ENCODE data around the gene IL27RA. TPM values are rescaled to one million over a fixed set of nuclear protein-coding genes. Genes with fewer than 3 reads are reported as not detected.

IL27RA gene
- polyA plus RNA-seq, 4 donors, result 5.7 to 8.4 (median 7.8) TPM

Other genes starting within 250 kb of the IL27RA start
- gene ZSWIM4, start 236.3 kb upstream of the IL27RA start, polyA plus RNA-seq (ENCODE audit: insufficient read length in 4 of 4), result 10 to 100 TPM in 2 of 4 donors, 1 to 10 TPM in 2; 5.1 to 13.6 (median 9.8) TPM
- gene NANOS3, start 154.6 kb upstream of the IL27RA start, polyA plus RNA-seq (ENCODE audit: insufficient read length in 4 of 4), result 1 to 10 TPM; 1.1 to 2.8 (median 1.6) TPM
- 1 to 10 TPM; 4.1 to 9.6 (median 6.0) TPM for gene BRME1, start 125.6 kb upstream of the IL27RA start, polyA plus RNA-seq (ENCODE audit: insufficient read length in 4 of 4)
- gene CC2D1A, start 125.6 kb upstream of the IL27RA start, polyA plus RNA-seq (ENCODE audit: insufficient read length in 4 of 4), result 10 to 100 TPM; 19.3 to 45.6 (median 33.4) TPM
- 1 to 10 TPM in 3 of 4 donors, under 1 TPM in 1; 0.93 to 1.8 (median 1.3) TPM for gene PODNL1, start 93.3 kb upstream of the IL27RA start, polyA plus RNA-seq (ENCODE audit: insufficient read length in 4 of 4)
- gene DCAF15, start 79.3 kb upstream of the IL27RA start, polyA plus RNA-seq (ENCODE audit: insufficient read length in 4 of 4), result 10 to 100 TPM; 27.8 to 47.9 (median 40.1) TPM
- 10 to 100 TPM in 3 of 4 donors, 1 to 10 TPM in 1; 9.0 to 18.5 (median 15.2) TPM for gene RFX1, start 25.4 kb upstream of the IL27RA start, polyA plus RNA-seq (ENCODE audit: insufficient read length in 4 of 4)
- not detected for gene RLN3, start 3.6 kb upstream of the IL27RA start, polyA plus RNA-seq (ENCODE audit: insufficient read length in 4 of 4)
- 10 to 100 TPM; 18.7 to 36.9 (median 26.6) TPM for gene PALM3, start 30.3 kb downstream of the IL27RA start, polyA plus RNA-seq (ENCODE audit: insufficient read length in 4 of 4)
- 10 to 100 TPM in 1 of 4 donors, 1 to 10 TPM in 3; 6.2 to 10.1 (median 8.0) TPM for gene MISP3, start 41.0 kb downstream of the IL27RA start, polyA plus RNA-seq (ENCODE audit: insufficient read length in 4 of 4)
- gene C19orf67, start 54.0 kb downstream of the IL27RA start, polyA plus RNA-seq (ENCODE audit: insufficient read length in 4 of 4), result under 1 TPM in 2 of 4 donors, not detected in 2; 0.10 to 0.16 TPM
- gene SAMD1, start 59.0 kb downstream of the IL27RA start, polyA plus RNA-seq (ENCODE audit: insufficient read length in 4 of 4), result 10 to 100 TPM; 33.4 to 63.7 (median 53.0) TPM
- gene PRKACA, start 86.0 kb downstream of the IL27RA start, polyA plus RNA-seq (ENCODE audit: insufficient read length in 4 of 4), result 100 to 1,000 TPM in 1 of 4 donors, 10 to 100 TPM in 3; 91.0 to 107 (median 93.6) TPM
- gene ASF1B, start 104.8 kb downstream of the IL27RA start, polyA plus RNA-seq (ENCODE audit: insufficient read length in 4 of 4), result 10 to 100 TPM; 17.2 to 23.8 (median 19.5) TPM
- 10 to 100 TPM; 31.4 to 62.2 (median 48.9) TPM for gene ADGRL1, start 174.4 kb downstream of the IL27RA start, polyA plus RNA-seq (ENCODE audit: insufficient read length in 4 of 4)